GM12891 (cell line): ENCODE data around the gene KCTD16.

Experiments
- PAX5 ChIP-seq: IDR thresholded peaks from 2 replicates; pipeline ENCODE4 v1.6.1; 2011; ENCODE audit warnings: low read length, moderate library complexity, mild to moderate bottlenecking; ENCODE audit not compliant: insufficient read depth, severe bottlenecking
- POLR2A ChIP-seq: IDR thresholded peaks from 2 replicates; pipeline ENCODE4 v1.6.1; 2011; ENCODE audit warnings: low read depth, low read length, control low read depth
- POLR2AphosphoS5 ChIP-seq: IDR thresholded peaks from 2 replicates; pipeline ENCODE4 v1.6.1; 2011; ENCODE audit warnings: low read depth, low read length, control low read depth
- SPI1 ChIP-seq: IDR thresholded peaks from 2 replicates; pipeline ENCODE4 v1.6.1; 2011; ENCODE audit warnings: low read depth, low read length, control low read depth
- TAF1 ChIP-seq: IDR thresholded peaks from 2 replicates; pipeline ENCODE4 v1.6.1; 2011; ENCODE audit warnings: low read depth, low read length, control low read depth

DNA sequence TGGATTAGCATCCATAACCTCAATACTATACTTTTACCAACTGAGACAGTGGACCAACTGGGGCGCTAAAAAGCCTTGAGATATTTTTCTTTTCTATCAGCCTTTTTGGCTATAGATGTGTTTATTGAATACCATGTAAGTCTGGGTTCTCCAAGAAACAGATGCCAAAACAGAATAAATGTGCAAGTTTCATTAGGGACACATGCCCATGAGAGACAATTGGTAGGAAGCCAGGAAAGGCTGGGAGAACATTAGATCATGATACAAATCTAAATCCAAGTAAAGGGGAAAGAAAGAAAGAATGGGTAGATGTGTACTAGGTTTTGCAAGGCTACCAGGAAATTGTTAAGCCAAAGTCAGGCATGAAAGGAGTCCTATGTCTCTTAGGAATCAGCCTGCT, 152.5 kb downstream of the KCTD16 start:
- TF ChIP-seq POLR2AphosphoS5 (no peak), POLR2A (no peak), PAX5 (no peak), SPI1 (no peak), TAF1 (no peak)
